Measurements from ENCODE around the gene HEXA.

Gene HEXA

GRCh38 chr15:72375501-72375845, 341 bp downstream of the HEXA start:
- no peak for DNase-seq (ENCODE audit: low read depth in 2 of 2)

GRCh38 chr15:72372361-72372760, 3.5 kb downstream of the HEXA start:
- no peak for DNase-seq (ENCODE audit: low read depth in 2 of 2)

GRCh38 chr15:72369964-72370363, 5.8 kb downstream of the HEXA start:
- DNase-seq (ENCODE audit: low read depth in 2 of 2), result no peak

DNA sequence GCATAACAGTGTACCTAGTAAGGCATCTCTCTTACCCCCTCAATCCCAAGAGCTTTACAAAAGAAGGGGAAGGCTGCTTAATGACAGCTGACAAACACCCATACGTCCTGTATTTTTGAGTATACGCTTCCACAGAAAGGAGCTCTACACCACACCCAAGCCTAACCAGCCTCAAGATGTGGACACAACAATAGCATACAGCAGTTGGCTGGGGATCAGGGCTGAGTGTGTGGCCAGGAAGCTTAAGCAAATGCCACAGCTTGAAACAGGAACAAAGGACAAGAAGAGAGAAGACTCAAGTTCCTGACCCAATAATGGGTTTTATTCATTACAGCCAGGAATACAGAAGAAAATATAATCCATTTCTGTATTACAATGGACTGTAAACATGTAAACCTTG, 6.9 kb downstream of the HEXA start:
- no peak for DNase-seq (ENCODE audit: low read depth in 2 of 2)

GRCh38 chr15:72368325-72368724, 7.5 kb downstream of the HEXA start:
- DNase-seq (ENCODE audit: low read depth in 2 of 2), result no peak

- no peak for DNase-seq (ENCODE audit: low read depth in 2 of 2)
Observed at GRCh38 chr15:72365844-72366243, 10.0 kb downstream of the HEXA start.

- DNase-seq (ENCODE audit: low read depth in 2 of 2), result no peak
Observed at GRCh38 chr15:72361176-72361575, 14.6 kb downstream of the HEXA start.

DNA sequence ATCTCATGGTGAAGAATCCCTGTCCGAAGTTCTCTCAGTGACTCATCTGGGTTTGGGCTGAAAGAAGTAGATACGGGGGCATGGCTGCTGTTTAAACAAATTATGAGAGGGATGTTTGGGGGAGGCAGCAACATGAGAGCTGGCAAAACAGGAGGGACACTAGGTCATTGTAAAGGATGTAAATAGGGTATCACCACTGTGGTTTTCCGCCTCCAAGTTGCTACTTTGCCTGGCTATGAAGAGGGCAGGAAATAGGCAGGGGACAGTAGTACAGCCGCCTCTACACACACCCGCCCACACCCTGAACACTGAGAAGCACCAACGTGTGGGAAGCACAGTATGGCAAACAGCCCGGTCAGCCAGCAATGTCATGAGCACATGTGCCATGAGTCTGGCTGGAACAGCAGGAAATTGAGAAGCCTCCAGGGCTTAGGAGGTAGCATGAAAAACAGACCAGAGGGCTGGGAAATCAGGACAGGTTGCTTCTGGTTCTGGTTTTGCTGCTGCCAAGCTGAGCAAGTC, 17.1 kb downstream of the HEXA start:
- no peak for DNase-seq (ENCODE audit: low read depth in 2 of 2)

- DNase-seq (ENCODE audit: low read depth in 2 of 2), result no peak
Observed at GRCh38 chr15:72358121-72358520, 17.7 kb downstream of the HEXA start.

- no peak for DNase-seq (ENCODE audit: low read depth in 2 of 2)
Observed at GRCh38 chr15:72354496-72354895, 21.3 kb downstream of the HEXA start.

- no peak for DNase-seq (ENCODE audit: low read depth in 2 of 2)
Observed at GRCh38 chr15:72353266-72353665, 22.5 kb downstream of the HEXA start.

GRCh38 chr15:72345806-72346205, 30.0 kb downstream of the HEXA start:
- DNase-seq (ENCODE audit: low read depth in 2 of 2), result no peak

- no peak for DNase-seq (ENCODE audit: low read depth in 2 of 2)
Observed at GRCh38 chr15:72345280-72345679, 30.5 kb downstream of the HEXA start.

GRCh38 chr15:72344602-72345001, 31.2 kb downstream of the HEXA start:
- DNase-seq (ENCODE audit: low read depth in 2 of 2), result no peak

- DNase-seq (ENCODE audit: low read depth in 2 of 2), result peak in 1 of 2 donors; percentile 15
Observed at GRCh38 chr15:72342385-72342784, 33.4 kb downstream of the HEXA start.

DNA sequence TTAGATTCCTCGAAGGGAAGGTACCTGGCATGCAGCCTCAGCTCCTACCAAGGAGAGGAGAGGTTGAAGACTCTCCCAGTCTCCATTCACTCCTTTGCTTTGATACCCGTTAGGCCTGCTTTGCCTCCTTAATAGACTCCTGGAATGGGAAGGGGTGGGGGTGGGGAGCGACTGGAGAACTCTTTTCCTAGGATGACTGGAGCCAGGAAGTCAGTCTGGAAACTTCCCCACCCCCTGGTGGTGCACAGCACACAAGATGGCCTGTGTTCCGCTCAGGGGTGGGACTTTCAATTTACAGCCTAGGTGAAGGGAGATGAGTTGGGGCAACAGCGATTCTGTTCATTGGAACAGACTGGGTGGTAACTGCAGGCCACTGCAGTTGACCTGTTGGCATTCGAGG, 34.5 kb downstream of the HEXA start:
- no peak for DNase-seq (ENCODE audit: low read depth in 2 of 2)

DNA sequence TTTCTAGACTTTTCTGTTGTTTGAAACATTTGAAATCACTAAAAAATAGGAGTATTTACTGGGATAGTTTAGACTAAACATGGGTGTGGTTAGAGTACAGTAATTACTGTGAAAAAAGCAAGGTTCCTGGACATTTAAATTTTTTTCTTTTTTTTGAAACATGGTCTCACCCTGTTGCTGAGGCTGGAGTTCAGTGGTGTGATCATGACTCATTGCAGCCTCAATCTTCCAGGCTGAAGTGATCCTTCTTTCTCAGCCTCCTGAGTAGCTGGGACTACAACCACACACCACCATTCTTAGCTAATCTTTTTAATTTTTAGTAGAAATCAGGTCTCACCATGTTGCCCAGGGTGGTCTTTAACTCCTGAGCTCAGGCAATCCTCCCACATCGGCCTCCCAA, 35.4 kb downstream of the HEXA start:
- no peak for DNase-seq (ENCODE audit: low read depth in 2 of 2)

GRCh38 chr15:72339777-72340177, 36.0 kb downstream of the HEXA start:
- no peak for DNase-seq (ENCODE audit: low read depth in 2 of 2)

GRCh38 chr15:72338617-72339321, 37.0 kb downstream of the HEXA start:
- no peak for DNase-seq (ENCODE audit: low read depth in 2 of 2)

- DNase-seq (ENCODE audit: low read depth in 2 of 2), result no peak
Observed at GRCh38 chr15:72338148-72338547, 37.7 kb downstream of the HEXA start.

DNA sequence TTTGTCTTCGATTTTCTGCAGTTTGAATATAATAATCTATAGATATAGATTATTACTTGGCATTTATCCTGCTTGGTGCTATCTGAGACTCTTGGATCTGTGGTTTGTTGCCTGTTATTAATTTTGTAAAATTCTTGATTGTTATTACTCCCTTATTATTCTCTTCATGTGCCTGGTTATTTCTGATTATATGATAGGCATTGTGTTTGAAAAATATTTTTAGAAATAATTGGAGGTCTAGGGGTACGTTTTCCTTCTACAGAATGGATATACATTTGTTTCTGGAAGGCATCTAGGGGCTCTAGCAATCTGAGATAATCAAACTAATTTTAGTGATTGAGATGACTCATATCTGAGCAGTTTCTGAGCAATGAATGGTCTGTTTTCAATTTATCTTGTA, 41.0 kb downstream of the HEXA start:
- no peak for DNase-seq (ENCODE audit: low read depth in 2 of 2)

- no peak for DNase-seq (ENCODE audit: low read depth in 2 of 2)
Observed at GRCh38 chr15:72331021-72331420, 44.8 kb downstream of the HEXA start.

GRCh38 chr15:72323752-72324151, 52.1 kb downstream of the HEXA start:
- DNase-seq (ENCODE audit: low read depth in 2 of 2), result no peak

Measured in stimulated activated CD8-positive, alpha-beta memory T cell treated with anti-CD3 and anti-CD28 coated beads, Interleukin-2, amount 100 ng/mL, for 48 hours (primary cell).